BJ (cell line): ENCODE measurements around the gene LRP1B. TPM values are rescaled to one million over a fixed set of nuclear protein-coding genes. Genes with fewer than 3 reads are reported as not detected.

Experiments used
- CTCF ChIA-PET: fragments of 350-600 bp; formaldehyde crosslinking; extraction: SDS; loops from one replicate; lab custom pipeline; 2021; ENCODE audit warnings: antibody characterized with exemption, inconsistent platforms; lab: Yijun Ruan, JAX
- POLR2A ChIA-PET: fragments of 300-600 bp; sonication (Branson Sonifier 250); formaldehyde crosslinking; extraction: SDS; loops from one replicate; lab custom pipeline; 2021; ENCODE audit warnings: antibody characterized with exemption; lab: Charles Lee
- DNase-seq: peaks from one replicate; pipeline ENCODE4 v3.0.0-alpha.2; 2011; ENCODE audit warnings: low read depth
- H3K27me3 ChIP-seq: 2 replicates; pipeline ENCODE4 v1.6.0; 2011; ENCODE audit warnings: low read length; ENCODE audit not compliant: control insufficient read depth, insufficient read depth
- H3K36me3 ChIP-seq: 2 replicates; pipeline ENCODE4 v1.5.1; 2011; ENCODE audit warnings: low read length; ENCODE audit not compliant: control insufficient read depth, insufficient read depth
- H3K4me3 ChIP-seq: 2 replicates; pipeline ENCODE4 v1.5.1; 2011; ENCODE audit warnings: low read depth, mild to moderate bottlenecking, control low read depth, low read length
- CTCF ChIP-seq: IDR thresholded peaks from 2 replicates; pipeline ENCODE4 v1.5.1; 2011; ENCODE audit warnings: low read depth, mild to moderate bottlenecking, control low read depth, inconsistent platforms, low read length, moderate library complexity; ENCODE audit not compliant: insufficient read depth
- polyA plus RNA-seq: library from polyadenylated mRNA; depleted of rRNA; stranded (reverse); fragments of >200 nt; gene quantifications from 2 replicates; pipeline ENCODE4 v1.2.3, GENCODE V29; 2011

LRP1B gene
- polyA plus RNA-seq, 1 experiment: 0.04 TPM

- CTCF ChIA-PET: interaction anchor here (2.3 kb wide), 1 partner anchor 15 kb away, joined by 12 read pairs; no protein-coding TSS in a partner anchor
- POLR2A ChIA-PET: no interaction called here
- DNase-seq: no peak
Measured at GRCh38 chr2:140862181-140862580, 1268.6 kb downstream of the LRP1B start.

GRCh38 chr2:140861666-140862065 lies 1269.2 kb downstream of the LRP1B start:
- no peak for DNase-seq
- Histone ChIP-seq H3K27me3 (no peaks in the 10 kb centered on the region), H3K36me3 (no peaks in the 10 kb centered on the region), H3K4me3 (no peak overlapping the region)
- ChIA-PET CTCF (no interaction called here), POLR2A (no interaction called here)
- no peak for TF ChIP-seq CTCF

More at GRCh38 chr2:140862181-140862580, 1268.6 kb downstream of the LRP1B start:
- Histone ChIP-seq H3K4me3 (no peak overlapping the region), H3K36me3 (no peaks in the 10 kb centered on the region), H3K27me3 (no peaks in the 10 kb centered on the region)
- no peak for TF ChIP-seq CTCF

- ChIA-PET POLR2A (no interaction called here), CTCF (interaction anchor here (1.2 kb wide), 1 partner anchor 8 kb away, joined by 4 read pairs; no protein-coding TSS in a partner anchor)
- no peak overlapping the region for H3K4me3 ChIP-seq
- no peak for DNase-seq
- no peaks in the 10 kb centered on the region for H3K36me3 ChIP-seq
- H3K27me3 ChIP-seq: no peaks in the 10 kb centered on the region
- no peak for TF ChIP-seq CTCF
Measured at GRCh38 chr2:140855471-140855870, 1275.3 kb downstream of the LRP1B start.

GRCh38 chr2:140851258-140851981 lies 1279.4 kb downstream of the LRP1B start:
- no peak for TF ChIP-seq CTCF
- POLR2A ChIA-PET: no interaction called here
- Histone ChIP-seq H3K27me3 (no peaks in the 10 kb centered on the region), H3K4me3 (no peak overlapping the region), H3K36me3 (no peaks in the 10 kb centered on the region)
- CTCF ChIA-PET: interaction anchor here (1.3 kb wide), 1 partner anchor 13 kb away, joined by 3 read pairs; no protein-coding TSS in a partner anchor
- no peak for DNase-seq

- no peaks in the 10 kb centered on the region for H3K36me3 ChIP-seq
- no peak for DNase-seq
- H3K4me3 ChIP-seq: no peak overlapping the region
- CTCF ChIA-PET: interaction anchor here (0.5 kb wide), 1 partner anchor 670 kb away, joined by 3 read pairs; no protein-coding TSS in a partner anchor
- no peaks in the 10 kb centered on the region for H3K27me3 ChIP-seq
- no peak for TF ChIP-seq CTCF
- POLR2A ChIA-PET: no interaction called here
Measured at GRCh38 chr2:140843186-140843585, 1287.6 kb downstream of the LRP1B start.
